Femur (tissue), 1 donor: ENCODE results near the gene CDKL5.

Experiments used
- DNase-seq: peaks from one replicate; pipeline ENCODE4 v3.0.0-alpha.2; 2017

CDKL5 gene

DNA sequence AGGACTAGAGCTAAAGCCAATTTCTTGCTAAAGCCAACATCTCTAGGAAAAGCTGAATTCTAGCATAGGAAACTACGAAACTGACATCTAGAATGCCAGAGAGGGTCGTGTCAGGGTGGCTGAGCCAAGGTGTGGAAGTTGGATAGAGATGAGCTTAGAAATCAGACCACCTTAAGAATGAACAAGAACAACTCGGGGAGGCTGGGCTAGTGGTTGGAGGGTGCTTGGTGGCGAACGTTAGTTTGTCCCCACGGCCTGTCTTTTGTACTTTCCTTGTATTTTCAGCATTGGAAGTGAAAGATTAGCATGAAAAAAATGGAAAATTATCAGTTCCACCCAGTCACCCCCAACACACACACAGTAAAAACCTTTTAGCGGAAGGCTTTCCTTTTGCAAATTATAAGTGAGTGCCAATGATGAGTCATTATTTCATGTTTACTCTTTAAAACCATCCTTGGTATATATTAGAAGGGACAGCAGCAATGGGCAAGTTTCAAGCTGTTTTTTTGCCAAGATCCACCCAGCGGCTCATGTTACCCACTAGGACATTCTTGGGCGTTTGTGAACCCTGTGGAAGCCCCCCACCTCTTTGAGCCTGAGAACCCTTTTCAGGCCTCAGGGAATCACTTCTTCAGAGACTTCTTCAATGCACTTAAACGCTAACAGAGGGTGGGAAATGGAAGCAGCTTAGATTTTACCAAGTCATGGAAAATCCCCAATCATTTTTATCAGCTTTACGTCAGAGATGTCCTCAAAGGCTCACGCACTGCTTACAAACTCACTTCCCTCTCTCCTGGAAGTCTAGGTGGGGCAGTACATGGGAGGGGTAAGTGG lies 277.2 kb downstream of the CDKL5 start:
- DNase-seq: no peak
